Renal cortex interstitium (tissue), 11 donors: Measurements from ENCODE around the gene CRLF3. TPM values are rescaled to one million over a fixed set of nuclear protein-coding genes. Genes with fewer than 3 reads are reported as not detected.
"Not testable (repeated sequence)": the region's sequence is repeated elsewhere in the genome, so short reads cannot be mapped to it uniquely, and the experiment has no call there.

ENCODE experiments used
- DNase-seq, 11 donors: peaks; one replicate each; pipeline ENCODE4 v3.0.0-alpha.2; 2013; ENCODE audit warnings: low read depth in 9 of 11, low spot score in 4 of 11; ENCODE audit errors: extremely low read depth in 1 of 11
- polyA plus RNA-seq, 3 donors: library from polyadenylated mRNA; unstranded; fragments of 120-200 nt; gene quantifications; one replicate each; pipeline ENCODE4 v1.2.1, GENCODE V29; 2013; ENCODE audit not compliant: insufficient read length in 3 of 3

CRLF3 gene
- polyA plus RNA-seq, 3 donors, result 15.5 to 27.1 (median 17.1) TPM

DNA sequence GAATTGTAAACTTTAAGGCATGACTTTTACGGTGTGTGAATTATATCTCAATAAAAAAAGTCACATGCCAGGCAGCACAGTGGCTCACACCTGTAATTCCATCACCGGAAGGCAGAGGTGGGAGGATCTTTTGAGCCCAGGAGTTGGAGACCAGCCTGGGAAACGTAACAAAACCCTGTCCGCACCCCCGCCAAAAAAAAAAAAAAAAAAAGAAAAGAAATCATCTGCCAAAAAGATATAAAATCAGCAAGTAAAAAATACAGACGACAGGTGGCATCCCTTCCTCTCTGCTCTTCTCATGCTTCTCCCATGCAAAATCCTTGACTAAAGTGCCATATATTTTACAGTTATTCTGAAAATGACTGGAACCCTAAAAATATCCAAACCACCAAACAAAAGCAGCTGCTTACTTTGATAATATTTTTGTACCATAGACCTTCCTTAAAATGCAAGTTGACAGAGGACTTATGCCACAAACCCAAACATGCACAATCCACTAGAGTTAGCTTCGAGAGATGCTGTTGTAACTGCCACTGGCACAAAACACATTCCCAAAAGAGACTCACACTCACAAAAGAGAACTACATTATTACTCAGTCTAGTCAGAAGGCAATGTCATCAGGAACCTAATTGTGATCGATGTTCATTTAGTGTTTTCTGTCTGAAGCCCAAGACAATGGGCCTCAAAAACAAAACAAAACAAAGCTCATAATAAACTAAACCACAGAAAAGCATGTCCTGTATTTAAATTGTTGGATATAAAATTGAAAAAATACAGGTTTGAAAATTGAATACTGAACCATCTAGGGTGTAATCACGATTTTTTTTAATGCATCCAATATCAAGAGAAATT lies 2.4 kb downstream of the CRLF3 start:
- no peak for DNase-seq

DNA sequence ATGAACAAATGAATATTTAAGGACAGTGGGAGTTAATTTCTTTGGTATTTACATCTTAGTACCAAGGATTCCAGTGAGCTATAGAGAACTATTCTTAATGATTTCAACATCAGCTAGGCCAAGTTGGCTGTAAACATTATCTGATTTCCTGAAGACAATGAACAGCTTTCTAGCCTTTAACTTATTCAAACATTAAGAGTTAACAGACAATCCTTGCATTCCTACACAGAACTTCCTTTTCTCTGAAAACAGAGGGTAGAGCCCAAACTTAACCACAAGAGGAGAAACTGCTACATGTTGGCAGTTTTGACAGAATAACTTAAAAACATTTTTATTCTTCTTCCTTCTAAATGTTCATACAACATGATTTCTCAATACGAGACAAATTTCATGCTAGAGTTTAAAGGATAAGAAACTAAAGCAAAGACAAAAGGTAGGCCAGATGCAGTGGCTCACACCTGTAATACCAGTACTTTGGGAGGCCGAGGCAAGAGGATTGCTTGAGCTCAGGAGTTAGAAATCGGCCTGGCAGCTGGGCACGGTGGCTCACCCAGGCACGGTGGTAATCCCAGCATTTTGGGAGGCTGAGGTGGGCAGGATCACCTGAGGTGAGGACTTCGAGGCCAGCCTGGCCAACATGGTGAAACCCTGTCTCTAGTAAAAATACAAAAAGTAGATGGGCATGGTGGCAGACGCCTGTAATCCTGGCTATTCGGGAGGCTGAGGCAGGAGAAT lies 4.4 kb downstream of the CRLF3 start:
- no peak for DNase-seq

DNA sequence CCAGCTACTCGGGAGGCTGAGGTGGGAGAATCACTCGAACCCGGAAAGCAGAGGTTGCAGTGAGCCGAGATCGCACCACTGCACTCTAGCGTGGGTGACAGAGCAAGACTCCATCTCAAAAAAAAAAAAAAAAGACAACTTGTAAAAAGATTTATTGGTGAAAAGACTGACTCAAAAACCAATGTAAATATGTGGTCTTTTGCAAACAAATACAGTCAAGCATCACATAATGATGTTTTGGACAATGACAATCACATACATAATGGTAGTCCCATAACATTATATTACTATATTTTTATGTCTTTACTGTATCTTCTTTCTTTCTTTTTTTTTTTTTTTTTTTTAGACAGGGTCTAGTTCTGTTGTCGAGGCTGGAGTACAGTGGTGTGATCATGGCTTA lies 8.3 kb downstream of the CRLF3 start:
- no peak for DNase-seq

DNA sequence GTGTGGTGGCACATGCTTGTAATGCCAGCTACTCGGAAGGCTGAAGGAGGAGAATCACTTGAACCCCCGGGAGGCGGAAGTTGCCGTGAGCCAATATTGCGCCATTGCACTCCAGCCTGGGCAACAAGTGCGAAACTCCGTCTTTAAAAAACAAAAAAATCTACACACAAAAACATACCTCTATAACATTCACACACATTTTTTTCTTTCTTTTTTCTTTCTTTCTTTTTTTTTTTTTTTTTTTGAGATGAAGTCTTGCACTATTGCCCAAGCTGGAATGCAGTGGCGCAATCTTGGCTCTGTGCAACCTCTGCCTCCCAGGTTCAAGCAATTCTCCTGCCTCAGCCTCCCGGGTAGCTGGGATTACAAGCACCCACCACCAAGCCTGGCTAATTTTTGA lies 9.6 kb downstream of the CRLF3 start:
- DNase-seq, result not testable (repeated sequence)

DNA sequence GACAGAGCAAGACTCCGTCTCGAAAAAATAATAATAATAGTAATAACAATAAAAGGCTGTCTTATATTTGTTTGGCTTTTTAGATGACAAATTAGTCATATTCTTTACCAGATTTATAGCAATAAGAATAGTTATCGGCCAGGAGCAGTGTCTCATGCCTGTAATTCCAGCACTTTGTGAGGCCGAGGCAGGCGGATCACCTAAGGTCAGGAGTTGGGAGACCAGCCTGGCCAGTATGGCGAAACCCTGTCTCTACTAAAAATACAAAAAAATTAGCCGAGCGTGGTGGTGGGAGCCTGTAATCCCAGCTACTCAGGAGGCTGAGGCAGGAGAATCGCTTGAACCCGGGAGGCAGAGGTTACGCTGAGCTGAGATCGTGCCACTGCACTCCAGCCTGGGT lies 10.3 kb downstream of the CRLF3 start:
- not testable (repeated sequence) for DNase-seq

DNA sequence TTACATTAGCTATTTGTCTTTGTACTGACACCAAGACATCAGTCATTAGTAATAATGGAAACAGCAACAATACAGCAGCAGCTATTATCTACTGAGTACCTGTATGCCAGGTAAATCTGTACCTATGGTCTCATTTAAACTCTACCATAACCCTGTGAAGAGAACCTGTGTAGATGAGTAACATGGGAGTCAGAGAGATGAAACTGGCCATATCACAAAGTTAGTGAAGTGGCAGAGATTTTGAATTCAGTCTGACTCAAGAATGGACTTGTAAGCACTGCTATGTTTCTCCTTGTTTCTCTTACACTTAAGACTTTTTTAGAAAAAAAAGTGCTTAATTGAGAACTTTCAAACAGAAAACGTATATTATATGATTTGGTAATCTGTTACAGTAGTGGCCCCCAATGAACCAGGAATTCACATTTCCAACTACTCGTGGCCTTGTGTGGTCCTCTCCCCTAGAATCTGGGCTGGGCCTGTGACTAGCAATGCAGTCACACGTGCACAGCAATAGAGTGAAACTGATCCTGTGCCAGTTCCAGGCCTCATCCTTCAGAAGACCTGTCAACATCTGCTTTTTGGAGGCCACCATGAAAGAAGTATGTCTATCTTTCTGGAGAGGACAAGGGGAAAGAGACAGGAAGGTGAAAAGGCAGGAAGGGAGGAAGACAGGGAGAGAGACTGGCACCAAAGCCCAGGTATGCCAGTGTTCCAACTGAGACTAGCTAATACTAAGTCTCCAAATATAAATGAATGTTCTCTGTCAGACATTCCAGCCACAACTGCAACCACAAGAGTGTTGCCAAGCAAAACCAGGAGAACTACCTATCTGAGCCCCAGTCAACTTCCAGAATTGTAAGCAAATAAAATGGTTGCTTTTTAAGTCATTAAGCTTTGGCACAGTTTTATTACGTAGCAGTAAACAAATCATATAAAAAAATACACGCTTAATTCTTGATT lies 12.0 kb downstream of the CRLF3 start:
- DNase-seq, result no peak

DNA sequence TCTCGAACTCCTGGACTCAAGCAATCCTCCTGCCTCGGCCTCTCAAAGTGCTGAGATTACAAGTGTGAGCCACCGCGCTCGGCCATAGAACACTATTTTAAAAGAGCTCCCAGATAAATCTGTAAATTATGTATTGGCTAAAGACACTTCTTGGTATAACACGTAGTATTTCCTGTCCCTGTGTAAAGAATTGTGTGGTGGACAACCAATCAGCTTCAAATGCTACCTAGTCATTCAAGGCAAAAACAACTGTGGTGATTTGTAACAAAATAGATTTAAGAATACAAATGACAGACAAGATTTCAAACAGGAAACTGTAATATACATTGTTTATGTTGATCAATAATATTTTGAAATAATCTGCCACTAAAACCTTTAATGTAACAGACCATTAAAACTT lies 14.6 kb downstream of the CRLF3 start:
- no peak for DNase-seq

DNA sequence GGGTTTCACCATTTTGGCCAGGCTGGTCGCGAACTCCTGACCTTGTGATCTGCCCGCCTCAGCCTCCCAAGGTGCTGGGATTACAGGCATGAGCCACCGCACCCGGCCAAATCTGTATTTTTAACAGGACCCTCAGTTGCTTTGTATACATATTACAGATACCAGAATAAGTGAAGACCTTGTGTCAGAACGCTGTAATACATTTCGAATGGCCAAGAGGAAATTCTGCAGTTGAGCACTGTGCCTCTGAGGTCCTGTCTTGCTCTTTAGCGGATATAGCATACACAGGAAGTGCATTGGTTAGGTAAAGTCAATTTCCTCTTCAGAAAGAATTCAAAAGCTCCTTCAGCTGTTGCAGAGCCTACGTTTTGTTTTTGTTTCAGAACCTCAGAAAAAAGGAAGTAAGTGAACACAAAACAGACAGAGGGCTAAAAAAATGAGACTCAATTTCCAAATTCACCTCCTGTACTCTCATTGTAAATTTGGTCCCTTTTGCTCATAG lies 15.7 kb downstream of the CRLF3 start:
- DNase-seq, result no peak

DNA sequence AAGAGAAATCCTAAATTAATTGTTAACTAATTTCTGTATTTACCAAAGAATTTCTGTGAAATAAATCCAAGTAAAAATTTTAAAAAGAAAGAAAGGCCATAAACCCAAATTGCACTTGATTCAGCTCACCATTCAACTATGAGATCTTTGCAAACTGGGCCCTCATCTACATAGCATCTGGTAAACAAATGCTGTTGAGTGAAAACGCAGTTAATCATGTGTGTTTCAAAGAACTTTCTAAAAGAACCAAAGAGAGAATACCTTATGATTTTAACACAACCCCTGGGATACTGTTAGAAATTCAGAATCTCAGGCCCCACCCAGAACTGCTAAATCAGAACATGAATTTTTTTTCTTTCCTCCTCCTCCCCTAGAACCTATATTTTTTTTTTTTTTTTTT lies 16.6 kb downstream of the CRLF3 start:
- DNase-seq, result no peak

DNA sequence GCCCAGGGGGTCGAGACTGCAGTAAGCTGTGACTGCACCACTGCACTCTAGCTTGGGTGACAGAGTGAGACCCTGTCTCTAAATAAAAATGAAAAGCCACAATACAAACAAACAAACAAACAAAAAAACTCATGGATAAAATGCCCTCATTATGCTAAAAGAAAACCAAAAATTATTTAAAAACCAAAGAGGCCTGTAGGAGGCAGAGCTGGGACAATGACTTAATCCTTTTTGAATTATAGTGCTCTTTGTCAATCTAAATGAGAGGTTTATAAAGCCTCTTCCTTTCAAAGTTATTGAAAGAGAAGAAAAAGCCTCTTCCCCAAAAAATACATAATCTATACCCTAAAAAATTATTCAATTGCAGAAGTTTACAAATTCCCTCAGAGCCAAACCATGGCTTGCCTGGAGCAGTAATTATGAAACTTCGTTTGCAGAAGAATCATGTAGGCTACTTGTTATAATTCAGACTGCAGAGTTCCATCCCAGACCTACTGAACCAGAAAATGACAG lies 18.5 kb downstream of the CRLF3 start:
- DNase-seq, result no peak

DNA sequence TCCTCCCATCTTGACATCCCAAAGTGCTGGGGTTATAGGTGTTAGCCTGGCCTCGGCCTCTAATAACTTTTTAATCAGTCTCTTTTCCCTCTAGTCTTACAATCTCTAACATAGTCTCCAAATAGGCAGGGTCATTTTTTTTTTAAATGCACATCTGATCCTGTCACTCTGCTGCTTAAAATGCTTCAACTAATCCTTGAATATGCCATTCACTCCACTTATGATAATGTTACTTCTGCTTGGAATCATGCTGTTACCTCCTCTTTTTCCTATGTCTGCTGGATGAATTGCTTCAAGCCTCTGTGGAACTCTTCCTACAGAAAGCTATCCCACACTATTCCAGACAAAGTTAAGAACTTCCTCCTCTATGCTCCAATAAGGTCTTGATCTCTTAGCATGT lies 22.8 kb downstream of the CRLF3 start:
- no peak for DNase-seq

DNA sequence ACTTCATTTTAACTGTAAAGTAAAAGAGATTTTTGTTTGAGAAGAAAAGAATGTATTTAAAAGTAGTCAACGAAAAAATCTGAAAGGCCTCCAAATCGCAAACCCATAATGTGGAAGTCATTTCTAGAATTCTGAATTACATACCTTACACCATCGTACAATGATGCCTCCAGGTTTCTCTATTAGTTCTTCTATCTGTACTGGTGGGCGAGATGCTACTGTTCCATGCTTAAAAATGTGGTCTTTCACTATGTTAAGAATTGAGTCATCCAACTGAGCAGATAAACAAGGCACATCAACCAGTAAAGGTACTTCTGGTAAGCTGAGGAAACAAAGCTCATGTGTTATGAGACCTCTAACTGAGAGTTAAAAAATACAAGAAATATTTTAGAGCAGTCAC lies 28.5 kb downstream of the CRLF3 start:
- DNase-seq, result no peak

DNA sequence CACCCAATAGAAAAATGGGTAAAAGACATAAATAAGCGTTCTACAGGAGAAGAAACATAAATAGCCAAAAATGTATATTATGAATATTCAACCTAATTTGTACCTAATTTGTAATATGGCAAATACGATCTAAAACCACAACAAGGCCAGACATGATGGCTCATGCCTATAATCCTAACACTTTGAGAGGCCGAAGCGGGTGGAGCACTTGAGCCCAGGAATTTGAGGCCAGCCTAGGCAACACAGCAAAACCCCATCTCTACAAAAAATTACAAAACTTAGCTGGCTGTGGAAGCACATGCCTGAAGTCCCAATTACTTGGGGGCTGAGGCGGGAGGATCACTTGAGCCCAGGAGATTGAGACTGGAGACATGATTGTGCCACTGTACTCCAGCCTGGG lies 30.1 kb downstream of the CRLF3 start:
- DNase-seq, result no peak

DNA sequence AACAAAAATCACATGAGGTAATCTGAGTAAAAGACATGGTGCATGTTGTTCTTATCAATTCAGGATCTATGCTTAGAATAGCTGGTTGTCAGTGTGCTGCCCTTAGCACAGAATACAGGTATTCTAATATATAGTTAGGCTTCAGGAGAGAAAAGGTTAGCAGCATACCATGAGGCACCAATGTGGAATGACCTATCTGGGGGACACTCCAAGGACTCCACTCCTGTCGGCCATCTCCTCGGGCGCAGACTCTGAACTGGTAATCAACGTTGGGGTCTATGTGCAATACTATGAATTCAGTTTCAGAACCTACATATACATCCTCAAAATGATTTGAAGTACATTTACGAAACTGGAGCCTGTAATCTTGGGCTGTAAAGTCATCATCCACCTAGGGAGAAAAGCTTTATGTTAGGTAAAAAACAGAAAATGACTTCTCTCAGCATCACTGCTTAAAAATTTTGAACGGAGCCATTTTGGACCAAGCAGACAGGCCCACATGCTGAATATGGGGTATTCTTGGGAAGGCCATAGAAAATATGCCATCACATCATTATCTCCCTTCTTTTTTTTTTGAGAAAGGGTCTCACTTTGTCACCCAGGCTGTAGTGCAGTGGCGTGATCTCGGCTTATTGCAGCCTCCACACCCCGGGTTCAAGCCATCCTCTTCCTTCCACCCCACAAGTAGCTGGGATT lies 31.1 kb downstream of the CRLF3 start:
- DNase-seq, result no peak

DNA sequence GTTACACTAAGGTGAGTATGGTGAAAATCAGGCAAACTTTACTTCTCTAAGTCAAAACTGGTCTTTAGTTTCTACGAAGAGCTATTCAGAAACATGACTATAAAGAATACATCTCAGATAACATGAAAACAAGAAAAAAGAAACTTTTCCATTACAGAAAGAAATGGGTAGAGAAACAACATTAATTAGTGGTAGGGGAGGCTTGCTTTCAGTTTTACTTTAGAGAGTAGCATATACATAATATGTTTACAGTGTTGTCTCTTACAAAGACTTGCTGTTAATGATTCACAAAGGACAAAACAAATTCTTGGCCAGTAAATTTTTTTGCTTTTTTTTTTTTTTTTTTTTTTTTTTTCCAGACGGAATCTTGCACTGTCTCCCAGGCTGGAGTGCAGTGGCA lies 34.2 kb downstream of the CRLF3 start:
- DNase-seq, result no peak

DNA sequence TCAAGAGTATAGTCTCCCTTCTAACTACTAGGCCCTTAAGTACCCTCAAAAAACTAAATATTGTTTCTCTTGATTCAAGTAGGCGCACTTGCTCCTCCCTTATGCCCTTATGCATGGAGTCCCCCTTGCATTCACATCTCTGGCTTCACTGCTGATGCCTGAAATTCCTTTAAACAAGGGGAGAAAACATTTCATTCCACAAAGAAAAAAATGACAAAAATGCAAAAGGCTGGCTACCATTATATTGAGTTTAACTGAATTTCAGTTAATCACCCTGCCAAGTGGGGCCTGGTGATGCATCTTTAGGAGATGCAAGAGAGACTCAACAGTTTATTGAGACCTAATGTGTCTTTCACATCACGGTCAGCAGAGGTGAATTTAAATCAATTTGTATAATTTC lies 35.6 kb downstream of the CRLF3 start:
- DNase-seq, result no peak

DNA sequence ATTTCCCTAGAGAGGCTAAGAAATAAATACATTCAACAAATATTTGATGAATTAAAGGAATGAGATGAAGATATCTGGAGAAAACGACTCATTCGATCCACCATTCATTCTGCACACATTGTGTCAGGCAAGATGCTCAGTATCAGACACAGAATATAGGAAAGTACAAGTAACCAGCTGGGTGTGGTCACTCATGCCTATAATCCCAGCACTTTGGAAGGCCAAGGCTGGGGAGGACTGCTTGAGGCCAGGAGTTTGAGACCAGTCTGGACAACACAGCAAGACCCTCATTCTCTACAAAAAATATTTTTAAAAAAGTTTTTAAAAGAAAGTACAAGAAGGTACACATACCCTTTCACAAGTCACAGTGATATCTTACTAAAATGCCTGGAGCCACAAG lies 42.3 kb downstream of the CRLF3 start:
- no peak for DNase-seq

DNA sequence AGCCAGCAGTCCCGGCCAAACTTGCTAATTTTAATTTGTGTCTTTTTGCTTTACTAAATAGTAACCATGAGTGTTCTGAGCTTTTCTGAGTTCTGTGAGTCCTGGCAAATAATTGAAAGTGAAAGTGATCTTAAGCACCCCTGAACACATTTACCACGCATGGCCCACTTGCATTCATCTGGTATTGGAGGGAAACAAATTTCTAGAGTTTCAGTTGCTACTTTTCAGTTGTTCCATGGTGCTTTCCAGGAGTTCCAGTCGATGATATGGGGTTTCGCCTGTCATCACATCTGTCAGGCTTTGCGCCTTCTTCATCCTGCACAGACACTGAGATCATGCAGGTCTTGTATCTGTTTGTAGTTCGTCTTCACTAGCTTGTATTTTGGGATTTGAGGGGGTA lies 44.1 kb downstream of the CRLF3 start:
- no peak for DNase-seq

DNA sequence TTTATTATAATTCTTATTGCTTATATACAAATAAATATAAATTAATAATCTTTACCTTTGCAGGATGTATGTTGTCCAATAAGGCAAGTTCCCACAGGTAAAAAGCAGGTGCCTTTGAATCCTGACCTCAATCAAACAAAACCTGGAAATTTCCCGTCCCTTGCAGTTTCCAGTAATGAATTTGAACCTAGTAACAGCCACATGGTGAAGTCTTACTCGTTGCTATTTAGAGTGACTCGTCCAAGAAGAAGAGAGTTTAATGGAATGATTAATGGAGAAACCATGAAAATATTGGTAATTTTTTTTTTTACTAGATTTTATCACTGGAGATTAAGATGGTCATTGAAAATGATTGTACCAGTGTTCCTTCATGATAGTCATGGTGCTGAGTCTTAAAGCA lies 55.7 kb downstream of the CRLF3 start:
- DNase-seq, result not testable (repeated sequence)
